HG03342 (cell line): ENCODE results near the gene CASKIN2.

Experiments used
- ATAC-seq: cut with Tn5 transposase; IDR thresholded peaks from one replicate; pipeline ENCODE4 v1.9.1; 2021; ENCODE audit warnings: mild to moderate bottlenecking, moderate library complexity; ENCODE audit not compliant: unreplicated experiment

Gene CASKIN2

DNA sequence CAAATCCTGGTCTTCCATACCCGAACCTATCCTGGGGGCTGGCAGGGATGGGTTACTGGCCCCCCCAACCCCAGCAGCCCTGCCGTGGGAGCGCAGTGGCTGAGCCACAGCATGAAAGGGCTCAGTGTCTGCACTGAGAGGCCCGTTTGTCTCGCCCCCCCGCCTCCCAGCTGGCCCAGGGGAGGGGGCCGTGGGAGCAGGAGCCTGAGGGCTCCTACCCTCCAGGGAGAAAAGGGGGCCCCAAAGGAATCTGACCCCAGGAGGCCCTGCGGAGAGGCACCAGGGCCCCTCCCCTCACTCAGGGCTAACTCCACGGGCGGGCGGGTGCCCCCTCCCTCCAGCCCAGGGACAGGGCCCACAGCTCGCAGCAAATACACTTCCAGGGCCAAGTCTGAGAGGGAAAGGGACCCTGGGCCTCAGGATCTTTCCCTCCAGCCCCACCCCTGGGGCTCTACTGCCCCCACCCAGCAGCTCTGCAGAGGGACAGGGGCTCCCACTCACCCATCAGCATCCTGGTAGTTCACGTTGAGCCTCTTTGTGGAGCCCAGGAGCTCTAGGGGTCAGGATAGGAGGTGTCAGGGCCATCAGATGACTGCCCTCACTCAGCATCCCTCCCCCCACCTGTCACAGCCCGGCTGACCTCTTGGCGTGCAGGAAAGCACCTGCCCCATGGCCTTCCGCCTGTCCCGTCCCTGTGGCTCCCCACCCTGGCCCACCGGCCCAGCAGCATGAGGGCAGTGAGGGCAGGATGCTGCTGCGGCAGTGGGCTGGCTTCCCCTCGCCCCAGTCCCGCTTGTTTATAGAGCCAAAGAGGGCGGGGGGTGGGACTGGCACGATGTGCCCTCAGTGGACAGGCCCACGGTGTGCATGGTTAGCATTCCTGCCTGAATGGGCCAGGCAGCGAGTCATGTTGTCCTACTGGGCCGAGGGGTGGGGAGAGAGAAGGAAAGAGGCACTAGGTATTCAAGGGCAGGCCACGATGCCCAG, 7.3 kb downstream of the CASKIN2 start:
- no peak for ATAC-seq

GRCh38 chr17:75506888-75507287, 8.4 kb downstream of the CASKIN2 start:
- no peak for ATAC-seq

DNA sequence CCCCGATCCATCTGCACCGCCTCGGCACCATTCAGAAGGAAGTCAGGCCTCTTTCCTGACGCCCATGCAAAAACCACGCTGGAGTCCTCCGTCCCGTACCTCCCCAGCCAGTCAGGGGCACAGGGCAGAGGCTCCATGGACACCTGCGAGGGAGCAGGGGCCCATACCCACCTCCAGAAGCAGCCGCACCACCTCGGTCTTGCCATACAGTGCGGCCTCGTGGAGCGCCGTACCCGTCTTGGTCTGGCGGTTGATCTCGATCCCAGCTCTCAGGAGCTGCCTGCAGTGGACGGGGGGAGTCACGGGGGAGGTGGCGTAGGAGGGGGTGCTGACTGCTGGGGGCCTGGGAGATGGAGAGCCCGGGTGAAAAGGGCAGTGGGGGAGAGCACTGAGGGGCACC, 9.2 kb downstream of the CASKIN2 start:
- ATAC-seq: no peak

DNA sequence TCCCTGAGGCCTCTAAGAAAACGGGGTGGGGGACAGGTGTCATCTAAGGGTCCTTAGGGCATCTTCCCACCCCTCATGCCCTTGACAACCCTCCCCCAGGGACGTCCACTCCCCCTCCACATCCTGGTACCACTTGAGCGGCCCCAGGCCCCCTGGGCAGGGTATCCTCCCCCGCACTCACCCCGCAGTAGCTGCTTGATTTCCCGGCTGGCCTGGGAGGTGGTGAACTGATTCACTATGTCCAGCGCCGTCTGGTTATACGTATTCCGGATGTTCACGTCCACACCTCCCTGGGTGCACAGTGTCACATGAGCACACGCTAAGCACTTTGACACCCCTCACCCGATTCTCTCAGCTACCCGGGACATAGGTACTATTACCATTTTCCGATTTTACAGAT, 9.7 kb downstream of the CASKIN2 start:
- no peak for ATAC-seq

- ATAC-seq: no peak
Measured at GRCh38 chr17:75505152-75505409, 10.3 kb downstream of the CASKIN2 start.

GRCh38 chr17:75504347-75505151, 10.8 kb downstream of the CASKIN2 start:
- ATAC-seq: no peak

GRCh38 chr17:75503976-75504346, 11.4 kb downstream of the CASKIN2 start:
- ATAC-seq: no peak

- ATAC-seq: no peak
Measured at GRCh38 chr17:75503337-75503950, 11.9 kb downstream of the CASKIN2 start.

DNA sequence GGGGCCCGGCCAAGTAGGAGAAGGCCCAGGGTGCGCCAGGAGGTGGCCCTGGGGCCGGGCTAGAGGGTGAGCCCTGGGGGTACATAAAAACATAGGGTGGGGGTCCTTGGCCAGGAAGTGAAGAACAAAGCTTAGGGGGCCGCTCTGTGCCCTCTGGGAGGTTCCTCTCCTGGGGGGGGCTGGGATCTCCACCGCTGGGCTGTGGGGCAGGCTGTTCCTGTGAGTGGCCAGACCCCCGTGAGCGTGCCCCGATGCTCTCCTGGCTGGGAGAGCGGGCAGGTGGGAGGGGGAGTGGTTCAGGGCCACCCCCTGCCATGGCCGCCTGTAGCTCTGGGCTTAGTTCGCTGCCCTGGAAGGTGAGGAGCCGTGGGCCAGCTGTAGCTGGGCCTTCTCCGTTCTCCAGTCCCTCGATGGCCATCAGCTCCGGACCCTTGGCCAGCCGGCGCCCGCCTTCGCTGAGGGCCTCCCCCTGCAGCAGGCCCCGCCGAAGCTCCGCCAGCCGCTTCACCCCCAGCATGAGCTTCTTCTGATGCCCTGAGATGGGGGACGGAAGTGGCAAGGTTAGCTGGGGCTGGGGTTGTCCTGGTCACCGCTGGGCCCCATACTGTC, 12.5 kb downstream of the CASKIN2 start:
- no peak for ATAC-seq

GRCh38 chr17:75502072-75502720, 13.1 kb downstream of the CASKIN2 start:
- no peak for ATAC-seq

- no peak for ATAC-seq
Measured at GRCh38 chr17:75501378-75502071, 13.8 kb downstream of the CASKIN2 start.

GRCh38 chr17:75500419-75501216, 14.7 kb downstream of the CASKIN2 start:
- ATAC-seq: no peak

- no peak for ATAC-seq
Measured at GRCh38 chr17:75499313-75500022, 15.9 kb downstream of the CASKIN2 start.

GRCh38 chr17:75498726-75499213, 16.6 kb downstream of the CASKIN2 start:
- ATAC-seq: no peak

- ATAC-seq: no peak
Measured at GRCh38 chr17:75498039-75498725, 17.2 kb downstream of the CASKIN2 start.

DNA sequence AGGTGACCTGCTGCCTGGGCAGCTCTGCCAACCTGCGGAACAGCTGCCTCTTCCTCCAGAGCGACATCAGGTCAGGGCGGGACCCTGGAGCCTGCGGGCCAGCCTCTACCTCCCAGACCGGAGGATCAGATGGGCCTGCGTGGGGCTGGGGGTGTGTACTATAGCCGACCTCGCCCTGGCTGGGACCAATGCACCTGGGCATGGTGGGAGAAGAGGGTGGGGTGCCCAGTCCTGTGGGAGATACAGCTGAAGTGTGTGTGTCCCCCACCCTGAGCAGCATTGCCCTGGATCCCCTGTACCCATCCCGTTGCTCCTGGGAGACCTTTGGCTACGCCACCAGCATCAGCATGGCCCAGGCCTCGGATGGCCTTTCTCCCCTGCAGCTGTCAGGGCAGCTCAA, 19.3 kb downstream of the CASKIN2 start:
- ATAC-seq: no peak

- no peak for ATAC-seq
Measured at GRCh38 chr17:75494326-75494877, 20.9 kb downstream of the CASKIN2 start.
